Activated CD4-positive, alpha-beta T cell treated with anti-CD3 and anti-CD28 coated beads for 48 hours (primary cell): ENCODE data around the gene DNAL4.
"Not testable (repeated sequence)": the region's sequence is repeated elsewhere in the genome, so short reads cannot be mapped to it uniquely, and the experiment has no call there.

Source experiments
- DNase-seq: peaks from one replicate; pipeline ENCODE4 v3.0.0-alpha.2; 2020

DNAL4 gene

GRCh38 chr22:38826801-38827200 is 32.9 kb upstream of the DNAL4 start:
- no peak for DNase-seq

- no peak for DNase-seq
Measured at GRCh38 chr22:38826386-38826785, 32.4 kb upstream of the DNAL4 start.

GRCh38 chr22:38824585-38824984 is 30.6 kb upstream of the DNAL4 start:
- peak; percentile 60 for DNase-seq

- DNase-seq, result no peak
Measured at GRCh38 chr22:38823637-38824036, 29.7 kb upstream of the DNAL4 start.

- DNase-seq, result no peak
Measured at GRCh38 chr22:38823076-38823475, 29.1 kb upstream of the DNAL4 start.

- no peak for DNase-seq
Measured at GRCh38 chr22:38820020-38820419, 26.1 kb upstream of the DNAL4 start.

- DNase-seq, result no peak
Measured at GRCh38 chr22:38819387-38819940, 25.5 kb upstream of the DNAL4 start.

GRCh38 chr22:38817196-38817595 is 23.3 kb upstream of the DNAL4 start:
- no peak for DNase-seq

- no peak for DNase-seq
Measured at GRCh38 chr22:38815842-38816241, 21.9 kb upstream of the DNAL4 start.

GRCh38 chr22:38811241-38811640 is 17.3 kb upstream of the DNAL4 start:
- DNase-seq, result no peak

GRCh38 chr22:38805041-38805593 is 11.2 kb upstream of the DNAL4 start:
- DNase-seq, result not testable (repeated sequence)

GRCh38 chr22:38802671-38803121 is 8.8 kb upstream of the DNAL4 start:
- no peak for DNase-seq

GRCh38 chr22:38799265-38800002 is 5.5 kb upstream of the DNAL4 start:
- DNase-seq, result no peak

- DNase-seq, result no peak
Measured at GRCh38 chr22:38798496-38798895, 4.6 kb upstream of the DNAL4 start.

- no peak for DNase-seq
Measured at GRCh38 chr22:38796262-38796957, 2.5 kb upstream of the DNAL4 start.

- DNase-seq, result no peak
Measured at GRCh38 chr22:38795569-38795968, 1.6 kb upstream of the DNAL4 start.

- DNase-seq, result no peak
Measured at GRCh38 chr22:38793317-38793716, 626 bp downstream of the DNAL4 start.

GRCh38 chr22:38792833-38793232 is 1.1 kb downstream of the DNAL4 start:
- DNase-seq, result peak; percentile 39

GRCh38 chr22:38789606-38790005 is 4.3 kb downstream of the DNAL4 start:
- DNase-seq, result no peak

GRCh38 chr22:38788846-38789245 is 5.1 kb downstream of the DNAL4 start:
- no peak for DNase-seq

- no peak for DNase-seq
Measured at GRCh38 chr22:38788021-38788816, 5.7 kb downstream of the DNAL4 start.

- DNase-seq, result no peak
Measured at GRCh38 chr22:38786631-38787030, 7.3 kb downstream of the DNAL4 start.

- no peak for DNase-seq
Measured at GRCh38 chr22:38784856-38785255, 9.1 kb downstream of the DNAL4 start.
